GM19351 (cell line): ENCODE results near the gene ACTR10.
A peak's percentile ranks its signal among the peaks of the same experiment; 100 is the strongest.

Experiments used
- ATAC-seq: cut with Tn5 transposase; IDR thresholded peaks from one replicate; pipeline ENCODE4 v1.9.1; 2021; ENCODE audit warnings: mild to moderate bottlenecking, moderate library complexity; ENCODE audit not compliant: unreplicated experiment

ACTR10 gene

GRCh38 chr14:58278177-58278576 lies 78.2 kb downstream of the ACTR10 start:
- ATAC-seq, result no peak

DNA sequence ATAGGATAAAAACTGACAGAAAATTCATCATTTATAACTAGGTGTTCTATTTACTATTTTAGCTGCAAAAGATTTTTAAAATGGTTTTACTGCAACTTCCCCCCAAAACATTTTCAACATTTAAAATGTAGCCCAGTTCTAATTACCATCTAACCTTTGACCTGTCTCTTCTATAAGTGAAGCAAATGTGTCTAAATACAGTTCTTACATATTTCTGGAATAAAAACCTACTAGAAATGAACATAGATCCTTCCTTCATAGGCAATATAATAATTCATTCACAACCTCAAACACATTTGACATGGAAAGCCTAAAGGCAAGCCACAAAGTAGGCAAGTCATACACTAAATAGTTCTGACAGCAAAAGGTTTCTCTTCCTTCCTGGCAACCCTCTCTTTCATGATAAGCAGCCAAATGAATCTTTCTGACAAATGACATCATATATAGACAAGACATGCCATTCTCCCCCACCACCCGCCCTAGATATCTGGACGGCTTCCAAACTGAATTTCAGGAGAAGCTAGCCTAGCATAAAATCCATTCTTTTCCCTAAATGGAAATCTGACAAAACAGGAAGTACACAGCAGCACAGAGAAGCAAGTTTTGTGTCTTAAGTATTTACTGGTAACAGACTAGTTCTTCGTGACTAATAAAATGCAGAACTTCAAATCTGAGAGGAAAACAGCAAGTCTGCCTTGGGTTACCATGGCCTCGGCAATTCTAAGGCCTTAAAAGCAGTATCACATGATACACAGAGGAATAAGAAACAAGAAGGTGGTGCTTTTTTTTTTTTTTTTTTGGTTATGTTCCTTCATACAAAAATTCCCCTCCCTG lies 81.2 kb downstream of the ACTR10 start:
- ATAC-seq, result peak; percentile 81

GRCh38 chr14:58281969-58282368 lies 82.0 kb downstream of the ACTR10 start:
- no peak for ATAC-seq

- ATAC-seq, result no peak
Observed at GRCh38 chr14:58282925-58283593, 83.1 kb downstream of the ACTR10 start.

GRCh38 chr14:58283730-58284129 lies 83.8 kb downstream of the ACTR10 start:
- ATAC-seq, result no peak

GRCh38 chr14:58285132-58285531 lies 85.2 kb downstream of the ACTR10 start:
- ATAC-seq, result no peak
